GM12864 (cell line): ENCODE data around the gene ABCC3.

Experiments
- DNase-seq: peaks from one replicate; pipeline ENCODE4 v3.0.0-alpha.2; 2011; ENCODE audit warnings: low read depth
- H3K4me3 ChIP-seq: 2 replicates; pipeline ENCODE4 v1.5.1; 2011; ENCODE audit warnings: mild to moderate bottlenecking, low read depth, low read length, control low read depth
- CTCF ChIP-seq: IDR thresholded peaks from 2 replicates; pipeline ENCODE4 v1.5.1; 2011; ENCODE audit warnings: low read depth, mild to moderate bottlenecking, moderate library complexity, low read length, control low read depth, inconsistent platforms; ENCODE audit errors: missing control alignments

Gene ABCC3

GRCh38 chr17:50607522-50608175 lies 27.0 kb upstream of the ABCC3 start:
- no peak overlapping the region for H3K4me3 ChIP-seq
- no peak for TF ChIP-seq CTCF
- DNase-seq = no peak

- no peak for DNase-seq
- no peak overlapping the region for H3K4me3 ChIP-seq
- no peak for TF ChIP-seq CTCF
Measured at GRCh38 chr17:50608700-50609379, 25.8 kb upstream of the ABCC3 start.

- TF ChIP-seq CTCF = no peak
- no peak for DNase-seq
- H3K4me3 ChIP-seq = no peak overlapping the region
Measured at GRCh38 chr17:50609380-50610074, 25.2 kb upstream of the ABCC3 start.

GRCh38 chr17:50611634-50612033 lies 23.0 kb upstream of the ABCC3 start:
- no peak for TF ChIP-seq CTCF
- no peak for DNase-seq
- no peak overlapping the region for H3K4me3 ChIP-seq

- H3K4me3 ChIP-seq = no peak overlapping the region
- no peak for DNase-seq
- TF ChIP-seq CTCF = no peak
Measured at GRCh38 chr17:50612281-50612680, 22.4 kb upstream of the ABCC3 start.

- no peak for TF ChIP-seq CTCF
- H3K4me3 ChIP-seq = no peak overlapping the region
Measured at GRCh38 chr17:50613007-50613992, 21.4 kb upstream of the ABCC3 start.

More at GRCh38 chr17:50613007-50613992, 21.4 kb upstream of the ABCC3 start:
- no peak for DNase-seq
